ENCODE measurements around the gene XAB2.

GRCh38 chr19:7645656-7646425 lies 16.5 kb upstream of the XAB2 start:
- no peak for TF ChIP-seq CTCF (IDR thresholded peaks at IDR 0.05)
- no peak for TF ChIP-seq POLR2A (IDR thresholded peaks at IDR 0.05)

All from tibial nerve (tissue), 3 donors.